Natural killer cell treated with Interleukin-12 subunit alpha and Interleukin-12 subunit beta and Interleukin-15 and Interleukin-18, amount 100 ng/mL, for 72 hours (primary cell): ENCODE results near the gene EZR. TPM values are rescaled to one million over a fixed set of nuclear protein-coding genes. Genes with fewer than 3 reads are reported as not detected.
"Not testable (repeated sequence)": the region's sequence is repeated elsewhere in the genome, so short reads cannot be mapped to it uniquely, and the experiment has no call there.

Experiments
- ATAC-seq, 2 donors: fragments of 150-1000 bp; cut with Tn5 transposase in 1 of 2; sonication (Bioruptor Pico), chemical (Tn5 transposase) in 1 of 2; 2 replicates each; pipeline ENCODE4 v1.10.0; 2021
- DNase-seq: peaks from one replicate; pipeline ENCODE4 v3.0.0; 2022; ENCODE audit warnings: low spot score
- H3K27ac Mint-ChIP-seq, 2 donors: 1 replicate in 1 of 2; 2 replicates in 1 of 2; pipeline ENCODE4 v1.8.0; 2022; ENCODE audit warnings: mixed read lengths in 2 of 2, mild to moderate bottlenecking in 1 of 2, moderate library complexity in 1 of 2
- H3K27me3 Mint-ChIP-seq, 2 donors: 1 replicate in 1 of 2; 2 replicates in 1 of 2; pipeline ENCODE4 v1.8.0; 2022; ENCODE audit warnings: mixed read lengths in 2 of 2
- H3K36me3 Mint-ChIP-seq: one replicate; pipeline ENCODE4 v1.8.0; 2022; ENCODE audit warnings: mixed read lengths
- H3K4me1 Mint-ChIP-seq, 2 donors: 1 replicate in 1 of 2; 2 replicates in 1 of 2; pipeline ENCODE4 v1.8.0; 2022; ENCODE audit warnings: low read depth in 2 of 2, mixed read lengths in 2 of 2, mild to moderate bottlenecking in 1 of 2
- H3K4me3 Mint-ChIP-seq: one replicate; pipeline ENCODE4 v1.8.0; 2022; ENCODE audit warnings: mixed read lengths
- H3K9me3 Mint-ChIP-seq: 2 replicates; pipeline ENCODE4 v1.8.0; 2022; ENCODE audit warnings: mixed read lengths
- total RNA-seq, 2 donors: library from RNA; stranded (reverse); gene quantifications; one replicate each; pipeline ENCODE4 v1.2.3, GENCODE V29; 2022

EZR gene
- total RNA-seq, 2 donors from 2014 or later: 71.0 to 135 TPM

DNA sequence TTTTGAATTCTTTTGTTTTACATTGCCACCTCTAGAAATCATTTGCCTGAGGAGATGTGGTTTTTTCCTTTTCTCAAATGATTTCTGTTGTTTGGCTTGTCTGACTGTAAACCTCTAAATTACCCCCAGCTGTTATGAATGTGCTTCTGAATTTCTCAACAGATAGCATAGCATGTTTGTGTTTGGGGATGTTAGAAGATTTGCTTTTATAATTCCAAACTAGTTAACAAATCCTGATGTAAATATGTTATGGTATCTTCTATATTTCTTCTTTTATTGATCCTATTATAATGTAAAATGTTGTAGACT is 31.6 kb upstream of the EZR start:
- ATAC-seq (no peak), DNase-seq (no peak)
- Mint-ChIP-seq H3K9me3 (no peaks in the 10 kb centered on the region), H3K4me1 (peaks cover 23 to 25% of the 10 kb centered on the region in 2 donors), H3K4me3 (no peak overlapping the region), H3K36me3 (no peaks in the 10 kb centered on the region), H3K27ac (peak overlapping the region in 1 of 2 donors; percentile 64), H3K27me3 (no peaks in the 10 kb centered on the region)

DNA sequence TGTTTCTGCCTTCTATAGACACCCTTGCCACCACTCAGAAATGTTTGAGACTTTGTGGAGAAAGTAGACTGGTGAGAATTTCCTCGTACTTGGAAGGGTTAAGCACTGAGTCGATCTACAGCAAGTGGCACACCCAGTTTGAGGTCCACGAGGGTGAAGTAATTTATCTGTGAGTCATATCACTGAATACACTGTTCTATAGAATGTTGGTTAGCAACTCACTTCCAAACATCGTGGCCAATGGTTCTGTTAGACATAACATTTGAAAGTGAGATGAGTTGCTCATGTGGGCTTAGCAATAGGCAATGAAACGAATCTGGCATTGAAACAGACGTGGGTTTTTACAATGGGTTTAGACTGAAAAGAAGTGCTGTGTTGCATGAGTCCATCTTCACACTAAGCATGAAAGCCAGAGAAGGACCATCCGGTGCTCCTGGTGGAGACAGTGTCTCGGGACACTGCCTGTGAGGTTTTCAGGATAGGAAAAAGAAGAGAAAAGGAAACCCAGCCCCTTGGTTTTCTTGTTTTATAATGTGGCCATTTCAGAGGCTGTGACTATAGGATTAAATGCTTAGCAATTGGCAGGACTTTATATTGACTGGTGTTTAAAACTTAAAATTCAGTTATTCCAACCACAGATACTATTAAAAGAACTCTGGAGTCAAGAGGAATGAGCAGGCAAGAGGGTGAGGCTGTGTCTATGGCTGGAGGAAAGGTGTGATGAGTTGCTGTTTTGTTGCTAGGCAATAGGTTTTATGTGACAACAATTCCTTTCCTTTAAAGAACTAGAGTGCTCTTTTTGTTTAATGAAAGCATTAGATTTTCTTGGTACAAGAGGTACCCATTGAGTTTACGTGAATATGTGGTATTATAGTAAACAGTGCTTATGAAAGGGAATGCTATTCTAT is 31.0 kb upstream of the EZR start:
- Mint-ChIP-seq H3K9me3 (no peaks in the 10 kb centered on the region), H3K27ac (peak overlapping the region; percentile 64 to 78), H3K4me3 (peak overlapping the region; percentile 73), H3K36me3 (no peaks in the 10 kb centered on the region), H3K4me1 (peaks cover 23 to 25% of the 10 kb centered on the region in 2 donors), H3K27me3 (no peaks in the 10 kb centered on the region)
- ATAC-seq (peak; percentile 87 to 90), DNase-seq (peak; percentile 77)

DNA sequence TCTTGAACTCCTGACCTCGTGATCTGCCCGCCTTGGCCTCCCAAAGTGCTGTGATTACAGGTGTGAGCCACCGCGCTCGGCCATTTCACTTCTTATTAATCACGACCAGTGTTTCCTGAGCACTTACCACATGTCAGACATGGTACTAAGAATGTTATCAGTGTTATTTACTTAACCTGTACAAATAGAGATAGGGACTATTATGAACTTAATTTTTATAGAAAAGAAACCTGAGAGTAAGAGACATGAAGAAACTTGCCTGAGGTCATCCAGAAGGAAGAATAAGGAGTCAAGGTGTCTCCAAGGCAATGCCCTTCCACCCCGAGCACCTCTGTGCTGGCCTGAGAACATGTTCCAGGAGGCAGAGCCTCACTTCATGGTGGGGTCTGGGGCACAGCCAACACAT is 29.3 kb upstream of the EZR start:
- DNase-seq: no peak
- H3K4me3 Mint-ChIP-seq: no peak overlapping the region
- ATAC-seq: no peak
- H3K4me1 Mint-ChIP-seq: peaks cover 21 to 23% of the 10 kb centered on the region in 2 donors
- H3K36me3 Mint-ChIP-seq: no peaks in the 10 kb centered on the region
- H3K27me3 Mint-ChIP-seq: no peaks in the 10 kb centered on the region
- H3K27ac Mint-ChIP-seq: peak overlapping the region in 1 of 2 donors; percentile 12
- H3K9me3 Mint-ChIP-seq: no peaks in the 10 kb centered on the region

DNA sequence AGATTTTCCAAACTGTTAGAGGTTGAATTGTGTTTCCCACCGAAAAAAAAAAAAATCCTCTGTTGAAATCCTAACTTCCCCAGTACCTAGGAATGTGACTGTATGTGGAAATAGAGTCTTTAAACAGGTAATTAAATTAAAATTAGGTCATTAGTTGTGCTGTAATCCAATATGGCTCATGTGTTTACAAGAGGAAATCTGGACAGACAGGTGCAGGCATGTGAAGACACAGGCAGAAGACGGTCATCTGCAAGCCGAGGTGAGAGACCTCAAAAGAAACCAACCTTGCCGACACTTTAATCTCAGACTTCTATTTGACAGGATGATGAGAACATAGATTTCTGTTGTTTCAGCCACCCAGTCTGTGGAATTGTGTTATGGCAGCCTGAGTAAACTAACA is 28.6 kb upstream of the EZR start:
- Mint-ChIP-seq H3K36me3 (no peaks in the 10 kb centered on the region), H3K9me3 (peaks cover 2% of the 10 kb centered on the region), H3K27ac (no peak overlapping the region), H3K4me1 (peaks cover 21 to 23% of the 10 kb centered on the region in 2 donors), H3K27me3 (peaks cover 0 to 2% of the 10 kb centered on the region in 2 donors), H3K4me3 (no peak overlapping the region)
- no peak for DNase-seq
- no peak for ATAC-seq

DNA sequence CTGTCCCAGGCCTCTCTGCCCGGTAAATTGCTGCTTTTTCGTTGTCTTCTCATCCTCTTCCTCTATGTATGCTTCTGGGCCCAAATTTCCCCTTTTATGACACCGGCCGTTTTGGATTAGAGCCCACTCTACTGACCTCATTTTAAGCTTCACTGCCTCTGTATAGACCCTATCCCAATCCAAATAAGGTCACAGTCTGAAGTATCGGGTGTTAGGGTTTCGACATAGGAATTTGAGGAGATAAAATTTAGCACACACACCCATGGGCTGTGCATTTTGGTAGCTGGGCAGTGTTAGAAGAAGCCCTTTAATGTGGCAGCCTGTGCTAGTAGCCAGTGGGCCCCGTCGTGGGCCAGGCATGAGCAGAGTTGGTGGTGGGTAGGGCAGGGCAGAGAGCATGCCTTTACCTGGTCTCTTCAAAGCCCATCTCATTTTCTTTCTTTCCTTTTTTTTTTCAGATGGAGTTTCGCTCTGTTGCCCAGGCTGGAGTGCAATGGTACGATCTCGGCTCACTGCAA is 27.9 kb upstream of the EZR start:
- DNase-seq (no peak), ATAC-seq (no peak)
- H3K27ac Mint-ChIP-seq: no peak overlapping the region
- peaks cover 3% of the 10 kb centered on the region for H3K9me3 Mint-ChIP-seq
- H3K4me3 Mint-ChIP-seq: no peak overlapping the region
- H3K36me3 Mint-ChIP-seq: no peaks in the 10 kb centered on the region
- peaks cover 0 to 3% of the 10 kb centered on the region in 2 donors for H3K27me3 Mint-ChIP-seq
- H3K4me1 Mint-ChIP-seq: peaks cover 21 to 23% of the 10 kb centered on the region in 2 donors

DNA sequence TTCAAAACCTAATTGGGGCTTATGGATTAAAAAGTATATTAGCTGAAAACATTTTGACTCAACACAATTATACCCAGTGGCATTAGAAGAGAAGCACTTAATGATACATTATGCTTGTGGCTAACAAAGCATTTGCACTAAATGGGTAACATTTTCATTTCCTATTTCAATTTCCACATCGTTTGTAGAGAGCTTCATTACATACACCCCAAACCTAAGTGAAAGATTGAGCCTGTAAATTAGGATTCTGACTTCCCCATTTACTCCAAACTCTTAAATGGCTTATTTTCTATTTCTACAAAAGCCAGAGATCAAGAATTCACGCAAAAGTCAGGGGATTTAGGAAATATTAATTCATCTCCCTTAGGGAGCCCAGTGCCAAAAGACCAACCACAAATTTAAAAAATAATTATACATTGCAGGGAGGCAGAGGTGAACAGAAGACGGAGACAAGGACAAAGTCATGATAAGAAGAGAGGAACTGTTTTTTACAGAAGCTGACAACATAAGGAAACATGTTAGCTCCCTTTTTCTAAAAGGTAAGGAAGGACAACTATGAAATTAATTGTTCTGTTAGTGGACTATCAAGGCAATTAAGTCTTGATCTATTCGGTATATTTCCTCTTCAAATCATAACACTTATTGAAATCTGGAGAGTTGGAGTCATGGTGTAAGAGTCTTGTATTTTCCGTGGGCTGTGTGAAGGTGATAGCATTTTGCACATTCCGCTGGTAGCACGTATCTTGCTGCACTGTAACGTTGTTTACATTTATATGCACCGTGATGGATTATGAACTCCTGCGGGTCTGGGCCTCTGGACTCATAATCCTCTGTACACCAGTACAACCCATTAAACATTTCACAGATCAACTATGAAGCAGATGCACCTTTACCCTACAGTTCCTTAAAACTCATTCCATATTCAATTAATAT is 24.8 kb upstream of the EZR start:
- H3K27me3 Mint-ChIP-seq: peaks cover 0 to 3% of the 10 kb centered on the region in 2 donors
- no peak overlapping the region for H3K27ac Mint-ChIP-seq
- H3K9me3 Mint-ChIP-seq: peaks cover 3% of the 10 kb centered on the region
- peaks cover 6 to 7% of the 10 kb centered on the region in 2 donors for H3K4me1 Mint-ChIP-seq
- H3K4me3 Mint-ChIP-seq: no peak overlapping the region
- no peak for DNase-seq
- H3K36me3 Mint-ChIP-seq: no peaks in the 10 kb centered on the region
- ATAC-seq: no peak

DNA sequence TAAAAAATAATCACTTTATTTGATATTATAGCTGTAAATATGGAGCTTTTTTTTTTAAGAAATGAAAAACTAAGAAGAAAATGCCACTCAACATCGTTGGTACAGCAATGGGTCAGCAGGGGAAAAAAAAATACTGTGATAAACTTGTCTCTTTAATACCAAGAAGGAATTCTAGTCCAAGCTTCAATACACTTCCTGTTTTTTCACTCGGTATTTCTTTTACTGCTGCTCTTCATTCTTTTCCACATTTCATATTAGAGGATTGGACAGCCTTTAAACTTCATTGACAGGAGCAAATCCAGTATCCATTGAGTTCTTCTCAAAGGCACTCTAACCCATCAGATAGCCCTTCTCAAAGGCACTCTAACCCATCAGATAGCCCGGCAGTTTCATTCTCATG is 22.2 kb upstream of the EZR start:
- Mint-ChIP-seq H3K36me3 (no peaks in the 10 kb centered on the region), H3K4me1 (no peaks in the 10 kb centered on the region), H3K27ac (no peak overlapping the region)

DNA sequence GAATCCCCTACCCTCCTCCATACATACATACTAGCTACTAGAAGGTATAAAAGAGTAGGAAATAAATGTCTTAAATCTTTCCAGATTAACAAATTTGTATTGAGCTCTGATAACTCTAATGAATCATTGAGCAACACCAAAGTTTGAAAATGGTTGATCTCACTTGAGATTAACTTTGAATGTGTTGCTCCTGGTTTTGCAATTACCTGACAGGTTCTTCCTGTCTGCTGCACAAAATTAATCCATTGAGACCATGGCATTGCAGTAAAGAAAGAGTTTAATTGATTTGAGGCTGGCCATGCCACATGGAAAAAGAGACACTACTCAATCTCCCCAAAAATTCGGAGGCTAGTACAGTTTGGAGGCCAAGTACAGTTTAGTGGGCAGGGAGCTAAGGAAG is 21.3 kb upstream of the EZR start:
- Mint-ChIP-seq H3K9me3 (peaks cover 3% of the 10 kb centered on the region), H3K36me3 (no peaks in the 10 kb centered on the region), H3K4me3 (no peak overlapping the region), H3K4me1 (peaks cover 0 to 4% of the 10 kb centered on the region in 2 donors), H3K27me3 (peaks cover 0 to 3% of the 10 kb centered on the region in 2 donors), H3K27ac (no peak overlapping the region)
- DNase-seq: no peak
- no peak for ATAC-seq

More for the DNA sequence above, 22.2 kb upstream of the EZR start:
- Mint-ChIP-seq H3K9me3 (peaks cover 3% of the 10 kb centered on the region), H3K27me3 (peaks cover 0 to 3% of the 10 kb centered on the region in 2 donors), H3K4me3 (no peak overlapping the region)
- ATAC-seq (no peak), DNase-seq (no peak)

DNA sequence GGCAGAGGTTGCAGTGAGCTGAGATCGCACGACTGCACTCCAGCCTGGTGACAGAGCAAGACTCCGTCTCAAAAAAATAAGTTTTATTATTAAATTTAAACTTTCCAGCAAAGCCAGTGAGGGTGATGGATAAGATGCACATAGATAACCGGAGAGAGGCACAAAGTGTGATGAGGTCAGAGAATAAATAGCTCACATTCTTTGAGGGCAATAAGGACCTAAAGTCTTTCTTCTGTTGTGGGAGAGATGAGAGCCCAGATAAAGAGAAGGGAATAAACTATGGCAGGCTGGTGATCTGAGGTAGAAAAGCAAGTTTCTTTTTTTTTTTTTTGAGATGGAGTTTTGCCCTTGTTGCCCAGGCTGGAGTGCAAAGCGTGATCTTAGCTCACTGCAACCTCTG is 20.6 kb upstream of the EZR start:
- no peak for DNase-seq
- Mint-ChIP-seq H3K36me3 (no peaks in the 10 kb centered on the region), H3K27ac (no peak overlapping the region), H3K4me1 (peaks cover 0 to 4% of the 10 kb centered on the region in 2 donors), H3K9me3 (peaks cover 3% of the 10 kb centered on the region), H3K27me3 (peaks cover 0 to 6% of the 10 kb centered on the region in 2 donors), H3K4me3 (no peak overlapping the region)
- no peak for ATAC-seq

DNA sequence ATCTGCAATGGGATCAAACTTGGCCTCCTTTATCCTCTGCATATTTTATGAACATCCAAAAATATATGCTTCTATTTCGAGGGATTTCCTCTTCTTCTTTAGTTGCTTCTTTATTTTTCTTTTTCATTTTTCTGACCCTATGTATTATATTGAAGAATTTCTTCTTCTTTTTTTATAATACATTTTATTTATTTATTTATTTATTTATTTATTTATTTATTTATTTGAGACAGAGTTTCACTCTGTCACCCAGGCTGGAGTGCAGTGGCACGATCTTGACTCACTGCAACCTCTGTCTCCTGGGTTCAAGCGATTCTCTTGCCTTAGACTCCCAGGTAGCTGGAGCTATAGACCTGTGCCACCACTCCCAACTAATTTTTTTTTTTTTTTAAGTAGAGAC is 19.6 kb upstream of the EZR start:
- ATAC-seq, H3K4me1 Mint-ChIP-seq, H3K36me3 Mint-ChIP-seq, H3K27ac Mint-ChIP-seq, H3K4me3 Mint-ChIP-seq, DNase-seq, H3K27me3 Mint-ChIP-seq, H3K9me3 Mint-ChIP-seq: not testable (repeated sequence)

DNA sequence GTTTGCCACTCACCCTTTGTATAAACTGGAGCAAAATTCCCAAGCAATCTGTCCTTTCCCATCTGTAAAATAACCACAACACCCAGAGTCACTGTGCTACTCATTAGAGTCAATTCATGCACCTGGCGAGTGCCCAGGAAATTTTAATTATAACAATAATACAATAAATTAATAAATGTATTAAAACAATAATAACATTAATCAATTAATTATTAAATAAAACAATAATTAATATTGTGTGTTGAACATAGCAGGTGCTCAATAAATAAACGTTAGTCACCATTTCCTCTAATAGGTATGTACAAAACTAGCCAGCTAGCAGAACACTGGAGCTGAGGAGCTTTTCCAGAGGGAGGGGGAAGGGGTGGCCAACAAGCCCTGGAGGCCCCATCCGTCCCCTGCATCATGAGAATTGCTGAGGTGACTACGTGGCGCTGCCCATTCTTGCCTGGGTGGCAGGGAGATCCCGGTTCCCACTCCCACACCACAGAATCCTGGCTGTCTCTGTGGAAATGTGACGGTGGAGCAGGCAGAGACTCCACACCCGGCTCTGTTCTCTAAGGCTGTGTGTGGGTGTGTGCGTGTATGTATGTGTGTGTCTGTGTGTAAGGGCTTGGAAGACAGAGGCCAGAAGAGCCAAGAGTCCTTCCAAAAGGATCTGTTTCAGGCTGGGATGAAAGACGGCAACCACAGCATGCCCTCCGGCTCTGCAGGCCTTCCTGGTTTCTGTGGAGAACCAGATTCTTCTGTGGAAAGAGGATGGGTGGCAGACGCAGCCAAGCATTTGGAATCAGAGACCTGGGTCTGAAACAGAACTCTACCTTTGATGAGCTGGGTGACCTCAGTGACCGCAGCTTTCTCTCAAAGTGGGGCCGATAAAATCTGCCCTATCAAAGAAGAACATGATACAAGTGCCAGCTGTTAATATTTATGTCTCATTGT is 18.8 kb upstream of the EZR start:
- ATAC-seq: no peak
- DNase-seq: no peak
- Mint-ChIP-seq H3K36me3 (no peaks in the 10 kb centered on the region), H3K27me3 (peaks cover 0 to 8% of the 10 kb centered on the region in 2 donors), H3K4me3 (no peak overlapping the region), H3K27ac (no peak overlapping the region), H3K9me3 (peaks cover 2% of the 10 kb centered on the region), H3K4me1 (peaks cover 0 to 4% of the 10 kb centered on the region in 2 donors)

DNA sequence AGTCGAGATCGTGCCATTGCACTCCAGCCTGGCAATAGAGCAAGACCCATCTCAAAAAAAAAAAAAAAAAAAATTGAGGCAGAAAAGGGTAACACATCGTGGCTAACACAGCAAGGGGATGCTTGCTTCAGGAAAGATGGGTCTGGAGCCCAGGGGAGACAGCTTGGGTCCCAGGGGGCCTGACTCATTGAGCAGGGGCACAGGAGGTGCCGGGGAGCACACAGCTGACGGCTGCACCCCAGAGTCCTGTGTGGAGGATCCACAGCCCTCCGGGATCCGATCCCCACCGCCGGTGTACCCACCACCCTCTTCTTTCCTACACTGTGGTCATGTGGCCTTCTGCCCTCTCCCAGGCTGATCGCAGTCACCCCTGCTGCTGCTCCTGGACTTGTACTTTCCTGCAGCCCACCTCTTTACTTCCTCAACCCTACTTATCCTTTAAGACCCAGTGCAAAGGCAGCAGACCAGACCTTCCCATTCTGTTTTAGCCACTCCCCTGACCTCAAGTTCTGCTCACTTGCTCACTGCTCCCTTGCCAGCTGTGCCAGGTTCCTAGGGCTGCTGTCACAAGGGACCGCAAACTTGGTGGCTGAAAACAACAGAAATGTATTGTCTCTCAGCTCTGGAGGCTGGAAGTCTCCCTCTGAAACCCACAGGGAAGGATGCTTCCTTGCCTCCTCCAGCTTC is 17.6 kb upstream of the EZR start:
- Mint-ChIP-seq H3K4me1 (peaks cover 0 to 4% of the 10 kb centered on the region in 2 donors), H3K9me3 (no peaks in the 10 kb centered on the region), H3K27me3 (peaks cover 0 to 5% of the 10 kb centered on the region in 2 donors), H3K4me3 (no peak overlapping the region), H3K27ac (no peak overlapping the region), H3K36me3 (no peaks in the 10 kb centered on the region)
- ATAC-seq (no peak), DNase-seq (no peak)
